ENCODE results near the gene FAM181B. TPM values are rescaled to one million over a fixed set of nuclear protein-coding genes. Genes with fewer than 3 reads are reported as not detected.
A peak's percentile ranks its signal among the peaks of the same experiment; 100 is the strongest.

The FAM181B gene
- total RNA-seq, 4 donors from 2014 or later, result 0.83 to 1.6 (median 1.2) TPM

GRCh38 chr11:82711648-82712047 is 22.0 kb downstream of the FAM181B start:
- no peak overlapping the region for H3K27ac ChIP-seq (replicated peaks in 1 of 4)
- no peaks in the 10 kb centered on the region for H3K4me1 ChIP-seq
- no peak for TF ChIP-seq CTCF (IDR thresholded peaks at IDR 0.05)
- no peak for TF ChIP-seq POLR2AphosphoS5 (IDR thresholded peaks at IDR 0.05)
- no peak for TF ChIP-seq POLR2A (IDR thresholded peaks at IDR 0.05; ENCODE audit: low read depth)
- TF ChIP-seq EP300 (IDR thresholded peaks at IDR 0.05), result no peak
- no peaks in the 10 kb centered on the region for H3K9me3 ChIP-seq
- intact Hi-C loops (cut with DNase I), result loop anchor here (10.0 kb wide), 1 partner anchor 533 kb away; no protein-coding TSS in a partner anchor
- H3K4me3 ChIP-seq, result no peak overlapping the region
- DNase-seq (ENCODE audit: extremely low spot score), result no peak
- peaks cover 0 to 21% (median 0%) of the 10 kb centered on the region in 4 donors for H3K27me3 ChIP-seq
- no peaks in the 10 kb centered on the region for H3K36me3 ChIP-seq

- H3K27ac ChIP-seq (replicated peaks in 1 of 4), result no peak overlapping the region
- 84% methylated on average over 5 of the region's 5 CpGs for WGBS
- H3K36me3 ChIP-seq, result no peaks in the 10 kb centered on the region
- DNase-seq (ENCODE audit: extremely low spot score), result peak; percentile 19
- no peak overlapping the region for H3K4me3 ChIP-seq
- TF ChIP-seq EP300 (IDR thresholded peaks at IDR 0.05) (no peak), POLR2AphosphoS5 (IDR thresholded peaks at IDR 0.05) (no peak)
- no peaks in the 10 kb centered on the region for H3K9me3 ChIP-seq
- H3K27me3 ChIP-seq, result peaks cover 0 to 13% (median 0%) of the 10 kb centered on the region in 4 donors
- intact Hi-C loops (cut with DNase I), result no loop called here
- no peaks in the 10 kb centered on the region for H3K4me1 ChIP-seq
Observed at GRCh38 chr11:82703796-82704195, 29.9 kb downstream of the FAM181B start.

- Histone ChIP-seq H3K4me1 (no peaks in the 10 kb centered on the region), H3K9me3 (no peaks in the 10 kb centered on the region), H3K4me3 (no peak overlapping the region), H3K27me3 (peaks cover 0 to 13% (median 0%) of the 10 kb centered on the region in 4 donors), H3K27ac (replicated peaks in 1 of 4) (no peak overlapping the region), H3K36me3 (no peaks in the 10 kb centered on the region)
- intact Hi-C loops (cut with DNase I), result no loop called here
- TF ChIP-seq POLR2AphosphoS5 (IDR thresholded peaks at IDR 0.05) (no peak), CTCF (IDR thresholded peaks at IDR 0.05) (no peak), POLR2A (IDR thresholded peaks at IDR 0.05; ENCODE audit: low read depth) (no peak), EP300 (IDR thresholded peaks at IDR 0.05) (no peak)
- WGBS, result 78% methylated on average over 2 of the region's 2 CpGs
- DNase-seq (ENCODE audit: extremely low spot score), result no peak
Observed at GRCh38 chr11:82703226-82703625, 30.4 kb downstream of the FAM181B start.

GRCh38 chr11:82701847-82702520 is 31.7 kb downstream of the FAM181B start:
- WGBS, result 39% methylated on average over 7 of the region's 7 CpGs
- H3K27ac ChIP-seq (replicated peaks in 1 of 4), result no peak overlapping the region
- H3K27me3 ChIP-seq, result peaks cover 0 to 10% (median 0%) of the 10 kb centered on the region in 4 donors
- no peaks in the 10 kb centered on the region for H3K9me3 ChIP-seq
- no peak for TF ChIP-seq POLR2A (IDR thresholded peaks at IDR 0.05; ENCODE audit: low read depth)
- no peak for TF ChIP-seq POLR2AphosphoS5 (IDR thresholded peaks at IDR 0.05)
- no peak for TF ChIP-seq EP300 (IDR thresholded peaks at IDR 0.05)
- peak; percentile 38 to 56 (median 38) for TF ChIP-seq CTCF (IDR thresholded peaks at IDR 0.05)
- H3K4me1 ChIP-seq, result no peaks in the 10 kb centered on the region
- H3K36me3 ChIP-seq, result no peaks in the 10 kb centered on the region
- intact Hi-C loops (cut with DNase I), result no loop called here
- H3K4me3 ChIP-seq, result no peak overlapping the region
- peak; percentile 91 for DNase-seq (ENCODE audit: extremely low spot score)

- Histone ChIP-seq H3K9me3 (no peaks in the 10 kb centered on the region), H3K27me3 (peaks cover 0 to 9% (median 0%) of the 10 kb centered on the region in 4 donors), H3K27ac (replicated peaks in 1 of 4) (no peak overlapping the region), H3K4me3 (no peak overlapping the region), H3K36me3 (no peaks in the 10 kb centered on the region), H3K4me1 (no peaks in the 10 kb centered on the region)
- intact Hi-C loops (cut with DNase I), result loop anchor here (10.0 kb wide), 1 partner anchor 1054 kb away; no protein-coding TSS in a partner anchor
- peak; percentile 78 for DNase-seq (ENCODE audit: extremely low spot score)
- 69% methylated on average over 6 of the region's 6 CpGs for WGBS
- no peak for TF ChIP-seq CTCF (IDR thresholded peaks at IDR 0.05)
- TF ChIP-seq EP300 (IDR thresholded peaks at IDR 0.05), result no peak
- TF ChIP-seq POLR2A (IDR thresholded peaks at IDR 0.05; ENCODE audit: low read depth), result no peak
- TF ChIP-seq POLR2AphosphoS5 (IDR thresholded peaks at IDR 0.05), result no peak
Observed at GRCh38 chr11:82698576-82699352, 34.9 kb downstream of the FAM181B start.

All from esophagus muscularis mucosa (tissue), 4 donors.